CD4-positive, alpha-beta T cell treated with Interleukin-15 for 4 hours (primary cell): ENCODE measurements around the gene SEC24D.
"Not testable (repeated sequence)": the region's sequence is repeated elsewhere in the genome, so short reads cannot be mapped to it uniquely, and the experiment has no call there.

Experiments
- DNase-seq: peaks from one replicate; pipeline ENCODE4 v3.0.0-alpha.2; 2020; ENCODE audit warnings: low spot score

SEC24D gene

DNA sequence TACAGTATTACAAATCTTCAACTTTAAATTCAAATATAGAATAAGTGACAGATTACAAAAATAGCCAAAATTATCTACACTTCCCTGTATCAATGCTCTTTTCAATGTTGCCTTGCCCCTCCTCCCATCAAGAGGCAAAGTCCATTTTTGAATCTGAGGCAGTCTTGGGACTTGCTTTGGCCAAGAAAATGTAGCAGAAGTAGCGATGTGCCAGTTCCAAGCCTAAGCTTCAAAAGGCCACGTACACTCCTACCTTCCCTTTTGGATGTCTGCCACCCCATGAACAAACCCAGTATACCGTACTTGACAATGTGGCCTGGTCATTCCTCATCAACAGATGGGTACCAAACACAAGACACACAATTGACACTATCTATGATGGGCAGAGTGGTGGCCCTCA lies 24.1 kb downstream of the SEC24D start:
- DNase-seq = no peak

DNA sequence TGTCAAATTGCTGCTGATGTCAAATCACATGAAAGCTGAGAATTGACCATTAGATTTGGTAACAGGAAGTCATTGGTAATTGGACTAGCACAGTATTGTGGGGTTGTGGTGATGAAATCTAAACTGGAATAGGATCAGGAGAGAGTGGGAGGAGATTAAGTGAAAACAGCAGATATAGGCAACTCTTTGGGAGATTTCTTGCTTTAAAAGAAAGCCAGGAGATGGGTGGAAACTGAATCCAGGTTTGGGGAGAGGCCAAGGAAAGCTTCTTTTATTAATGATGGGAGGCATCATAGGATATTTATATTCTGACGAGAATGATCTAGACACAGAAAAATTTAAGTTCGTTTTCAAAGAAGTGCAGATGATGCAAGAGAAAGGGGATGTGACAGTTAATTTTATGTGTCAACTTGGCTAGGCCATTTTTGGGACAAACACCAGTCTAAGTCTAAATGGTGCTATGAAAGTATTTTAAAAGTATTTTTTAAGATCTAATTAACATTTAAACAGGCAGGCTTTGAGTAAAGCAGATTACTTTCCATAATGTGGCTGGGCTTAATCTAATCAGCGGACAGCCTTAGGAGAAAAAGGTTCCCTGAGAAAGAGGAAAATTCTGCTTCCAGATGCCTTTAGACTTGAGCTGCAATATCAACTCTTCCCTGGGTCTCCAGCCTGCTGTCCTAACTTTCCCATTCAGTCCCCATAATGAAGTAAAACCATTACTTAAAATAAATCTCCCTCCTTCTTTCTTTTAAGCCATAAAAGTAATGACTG lies 24.7 kb downstream of the SEC24D start:
- DNase-seq = no peak

DNA sequence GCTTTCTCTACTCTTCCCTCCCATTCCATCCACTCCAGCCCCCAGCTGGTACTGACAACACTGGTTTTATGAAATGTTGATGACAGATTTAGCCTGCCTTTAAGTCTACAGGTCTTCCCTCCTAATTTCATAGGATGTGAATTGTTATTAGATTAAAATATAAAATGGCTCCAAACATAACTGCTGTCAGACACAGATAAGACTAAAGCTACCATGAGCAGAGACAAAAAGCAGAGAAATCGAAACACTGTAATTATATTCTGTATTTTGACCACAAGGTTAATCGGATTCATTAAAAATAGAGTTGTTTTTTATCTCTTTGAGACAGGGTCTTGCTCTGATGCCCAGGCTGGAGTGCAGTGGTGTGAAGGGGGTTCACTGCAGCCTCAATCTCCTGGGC lies 28.3 kb downstream of the SEC24D start:
- no peak for DNase-seq

DNA sequence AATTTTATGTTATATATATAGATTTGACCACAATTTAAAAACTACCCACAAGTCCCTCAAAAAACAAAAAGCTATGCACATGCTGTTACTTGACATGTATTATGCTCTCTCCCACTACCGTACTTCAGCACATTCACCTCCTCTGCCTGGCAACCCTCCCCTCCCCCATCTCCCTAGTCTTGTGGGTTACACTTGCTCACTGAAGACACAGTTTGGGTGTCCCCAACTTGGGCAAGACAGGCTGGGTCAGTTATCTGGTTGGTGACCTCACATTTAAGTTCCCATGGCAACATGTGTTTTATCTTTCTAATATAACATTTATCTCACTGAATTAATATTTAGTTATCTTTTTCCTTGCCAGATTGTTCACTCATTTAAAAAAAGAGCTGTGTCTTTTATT lies 32.7 kb downstream of the SEC24D start:
- no peak for DNase-seq

DNA sequence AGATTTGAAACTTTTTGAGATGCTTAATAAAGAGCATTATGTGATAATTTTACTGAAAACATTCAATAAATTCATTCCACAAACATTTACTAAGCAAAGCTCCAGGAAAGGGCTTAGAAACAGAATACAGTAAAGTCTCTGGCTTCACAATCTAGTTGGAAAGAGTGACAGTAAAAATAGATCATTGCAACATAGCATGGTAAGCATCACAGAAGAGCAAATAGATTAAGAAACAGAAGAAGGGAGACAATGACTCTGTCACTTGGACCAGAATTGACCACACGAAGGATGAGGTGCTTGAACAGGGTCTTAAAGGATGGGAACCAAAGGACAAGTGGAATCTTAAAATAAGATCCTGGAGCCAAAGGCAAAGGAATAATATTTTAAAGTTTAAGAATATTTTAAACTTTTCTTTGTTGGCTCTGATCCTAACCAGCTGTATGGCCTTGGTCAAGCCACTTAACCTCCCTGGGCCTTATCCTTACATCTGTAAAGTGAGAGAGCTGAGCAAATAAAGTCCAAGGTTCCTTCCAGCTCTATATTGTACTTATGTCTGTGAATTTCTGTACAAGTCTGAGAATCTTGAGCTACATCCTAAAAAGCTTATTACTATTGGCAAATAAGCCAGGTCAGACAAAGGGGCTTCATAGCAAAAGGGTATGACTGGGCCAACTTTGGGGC lies 33.9 kb downstream of the SEC24D start:
- no peak for DNase-seq

DNA sequence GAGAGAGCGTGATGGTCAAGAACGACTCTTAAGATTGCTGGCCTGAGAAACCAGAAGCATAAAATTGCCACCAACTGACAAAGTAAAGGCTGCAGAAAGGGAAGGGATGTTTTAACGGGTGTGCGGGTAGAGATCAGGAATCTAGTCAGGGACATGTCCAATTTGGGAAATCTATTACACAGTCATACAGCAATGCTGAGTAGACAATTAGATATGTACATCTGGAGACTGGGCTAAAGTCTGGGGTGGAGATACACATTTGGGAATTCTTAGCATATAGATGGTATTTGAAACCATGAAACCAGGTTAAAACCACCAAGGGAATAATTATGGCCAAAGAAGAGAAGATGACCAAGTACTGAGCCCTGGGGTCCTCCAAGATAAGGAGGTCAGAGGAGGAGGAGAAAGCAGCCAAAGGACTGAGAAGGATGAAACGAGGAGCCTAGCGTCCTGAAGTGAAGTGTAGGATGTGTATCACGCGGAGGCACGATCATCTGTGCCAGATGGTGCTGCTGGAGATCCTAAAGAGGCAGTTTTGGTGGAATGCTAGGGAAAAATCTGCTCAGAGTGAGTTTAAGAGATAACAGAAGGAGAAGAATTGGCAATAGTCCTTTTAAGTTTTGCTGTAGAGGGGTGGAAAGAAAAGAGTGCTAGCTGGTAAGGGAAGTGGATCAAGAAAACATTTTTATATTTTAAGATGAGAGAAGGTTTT lies 36.5 kb downstream of the SEC24D start:
- DNase-seq = no peak

DNA sequence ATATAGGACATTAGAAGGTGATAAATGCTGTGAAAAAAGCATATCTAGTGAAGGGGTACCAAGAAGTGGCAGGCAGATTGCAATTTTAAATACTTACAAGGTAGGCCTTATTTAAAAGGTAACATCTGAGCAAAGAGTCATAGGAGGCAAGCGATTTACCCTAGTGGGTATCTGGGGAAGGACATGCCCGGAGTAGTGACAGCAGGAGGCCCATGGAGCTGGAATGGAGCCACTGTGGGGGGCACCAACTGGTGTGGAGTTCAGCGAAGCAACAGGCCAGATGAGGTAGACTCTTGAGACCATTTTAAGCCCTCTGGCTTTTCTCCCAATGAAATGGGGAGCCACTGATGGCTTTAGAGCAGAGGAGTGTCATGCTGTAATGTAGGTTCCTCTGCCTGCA lies 37.3 kb downstream of the SEC24D start:
- DNase-seq = no peak

DNA sequence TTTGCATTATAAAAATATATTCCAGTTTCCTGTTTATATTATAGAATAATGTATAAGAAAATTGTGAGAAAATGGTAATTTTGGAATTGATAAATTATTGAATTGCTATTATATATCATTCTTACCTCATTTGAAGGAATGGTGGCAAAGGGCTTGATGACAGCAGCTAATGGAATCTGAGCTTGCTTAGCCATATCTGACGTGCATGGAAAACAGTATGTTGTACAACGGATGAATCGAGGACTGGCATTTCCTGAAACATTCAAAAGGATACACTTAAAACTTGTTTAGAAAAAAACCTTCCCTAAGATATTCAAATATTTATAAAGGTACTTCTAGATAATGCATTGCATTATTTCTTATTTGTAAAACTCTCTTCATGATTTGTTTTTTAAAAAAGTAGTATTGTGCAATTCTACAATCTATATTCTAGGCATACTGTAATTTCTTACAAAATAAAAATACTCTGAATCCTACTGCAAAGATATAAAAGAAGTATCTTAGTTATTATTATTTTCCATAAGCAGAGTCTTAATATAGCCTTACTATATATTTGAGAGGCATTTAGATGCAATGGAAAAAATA lies 38.3 kb downstream of the SEC24D start:
- DNase-seq = no peak

DNA sequence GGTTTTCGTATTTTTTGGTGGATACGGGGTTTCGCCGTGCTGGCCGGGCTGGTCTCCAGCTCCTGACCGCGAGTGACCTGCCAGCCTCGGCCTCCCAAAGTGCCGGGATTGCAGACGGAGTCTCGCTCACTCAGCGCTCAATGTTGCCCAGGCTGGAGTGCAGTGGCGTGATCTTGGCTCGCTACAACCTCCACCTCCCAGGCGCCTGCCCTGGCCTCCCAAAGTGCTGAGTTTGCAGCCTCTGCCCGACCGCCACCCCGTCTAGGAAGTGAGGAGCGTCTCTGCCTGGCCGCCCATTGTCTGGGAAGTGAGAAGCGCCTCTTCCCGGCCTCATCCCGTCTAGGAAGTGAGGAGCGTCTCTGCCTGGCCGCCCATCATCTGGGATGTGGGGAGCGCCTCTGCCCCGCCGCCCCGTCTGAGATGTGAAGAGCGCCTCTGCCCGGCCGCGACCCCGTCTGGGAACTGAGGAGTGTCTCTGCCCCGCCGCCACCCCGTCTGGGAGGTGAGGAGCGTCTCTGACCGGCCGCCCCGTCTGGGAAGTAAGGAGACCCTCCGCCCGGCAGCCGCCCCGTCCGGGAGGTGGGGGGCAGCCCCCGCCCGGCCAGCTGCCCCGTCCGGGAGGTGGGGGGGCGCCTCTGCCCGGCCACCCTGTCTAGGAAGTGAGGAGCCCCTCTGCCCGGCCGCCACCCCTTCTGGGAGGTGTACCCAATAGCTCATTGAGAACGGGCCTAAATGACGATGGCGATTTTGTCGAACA lies 44.1 kb downstream of the SEC24D start:
- DNase-seq = not testable (repeated sequence)

DNA sequence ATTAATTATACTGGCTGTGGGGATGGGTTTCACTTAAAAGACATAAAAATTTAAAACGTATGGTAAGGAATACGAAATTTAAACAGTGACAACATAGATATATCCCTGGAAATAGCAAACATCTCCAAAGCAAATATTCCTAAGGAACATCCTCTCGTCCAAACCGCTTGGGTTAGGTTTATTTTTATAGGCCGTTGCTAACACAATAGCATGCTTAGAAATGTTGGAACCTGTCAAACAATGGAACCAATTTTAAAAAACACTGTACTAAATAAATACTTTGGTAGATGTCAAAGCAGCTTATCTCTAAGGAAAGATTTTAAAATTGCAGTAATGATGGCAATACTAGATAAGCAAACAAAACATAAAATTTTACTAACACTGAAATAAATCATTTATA lies 45.4 kb downstream of the SEC24D start:
- no peak for DNase-seq

DNA sequence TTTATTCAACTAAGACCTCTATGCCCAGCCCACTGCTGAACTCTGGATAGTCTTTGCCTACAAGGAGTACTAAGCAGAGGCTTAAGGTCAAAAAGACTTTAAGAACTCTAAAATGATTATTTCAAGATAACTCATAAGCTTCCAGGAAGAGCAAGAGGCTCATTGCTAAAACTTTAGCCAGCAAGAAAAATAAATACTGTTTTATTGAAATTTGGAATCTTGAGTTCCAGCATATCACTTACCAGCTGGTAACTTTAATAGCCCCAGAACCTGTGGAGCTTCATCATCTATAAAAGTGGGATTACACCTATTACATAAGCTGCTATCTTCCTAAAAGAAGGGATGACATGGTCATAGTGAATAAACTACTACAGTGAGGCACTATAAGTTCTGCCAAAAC lies 47.0 kb downstream of the SEC24D start:
- DNase-seq = no peak

DNA sequence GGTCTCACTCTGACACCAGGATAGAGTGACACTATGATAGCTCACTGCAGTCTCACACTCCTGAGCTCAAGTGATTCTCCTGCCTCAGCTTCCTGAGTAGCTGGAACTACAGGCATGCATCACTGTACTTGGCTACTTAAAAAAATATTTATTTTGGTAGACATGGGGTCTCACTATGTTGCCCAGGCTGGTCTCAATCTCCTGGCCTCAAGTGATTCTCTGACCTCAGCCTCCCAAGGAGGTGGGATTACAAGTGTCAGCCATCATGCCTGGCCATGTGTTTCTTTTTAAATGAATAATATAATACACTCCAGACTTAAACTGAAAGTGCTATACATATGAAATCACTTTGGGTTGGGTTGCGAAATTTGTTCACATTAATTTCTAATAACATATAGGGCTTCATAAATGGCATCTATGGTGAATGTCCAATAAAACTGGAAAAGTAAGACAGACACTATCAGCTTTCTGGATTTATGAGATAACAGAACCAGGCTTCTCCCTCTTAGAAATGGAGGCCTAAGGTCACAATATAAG lies 48.0 kb downstream of the SEC24D start:
- no peak for DNase-seq

DNA sequence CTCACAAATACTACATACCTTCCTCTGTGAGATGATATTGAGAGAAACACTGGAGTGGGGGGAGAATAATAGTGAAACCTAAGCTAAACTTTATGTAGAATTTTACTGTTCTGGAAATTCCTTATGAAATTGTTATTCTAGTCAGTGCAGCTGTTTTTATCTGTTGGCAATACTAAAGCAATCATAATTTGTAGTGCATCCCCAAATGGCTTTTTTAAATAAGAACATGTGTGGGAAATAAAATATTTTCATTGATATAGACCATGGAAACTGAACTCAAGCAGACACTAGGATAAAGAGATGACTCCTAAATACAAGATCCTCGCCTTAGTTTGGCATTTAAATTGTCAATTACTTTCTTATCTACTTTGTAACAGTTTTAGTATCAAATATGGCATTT lies 51.1 kb downstream of the SEC24D start:
- no peak for DNase-seq

DNA sequence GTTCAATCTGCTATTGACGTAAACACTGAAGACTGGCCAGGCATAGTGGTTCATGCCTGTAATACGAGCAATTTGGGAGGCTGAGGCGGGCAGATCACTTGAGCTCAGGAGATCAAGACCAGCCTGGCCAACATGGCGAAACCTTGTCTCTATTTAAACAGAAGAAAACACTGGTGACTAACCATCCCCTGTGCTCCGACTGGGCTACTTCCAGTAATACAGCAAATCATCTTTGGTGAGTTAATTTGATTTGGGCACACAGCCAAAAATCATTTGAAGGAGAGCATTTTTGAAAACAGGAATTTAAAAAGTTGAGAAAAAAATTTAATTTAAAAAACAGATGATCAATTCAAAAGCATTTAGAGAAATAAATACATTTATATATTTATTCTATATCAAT lies 52.0 kb downstream of the SEC24D start:
- no peak for DNase-seq

DNA sequence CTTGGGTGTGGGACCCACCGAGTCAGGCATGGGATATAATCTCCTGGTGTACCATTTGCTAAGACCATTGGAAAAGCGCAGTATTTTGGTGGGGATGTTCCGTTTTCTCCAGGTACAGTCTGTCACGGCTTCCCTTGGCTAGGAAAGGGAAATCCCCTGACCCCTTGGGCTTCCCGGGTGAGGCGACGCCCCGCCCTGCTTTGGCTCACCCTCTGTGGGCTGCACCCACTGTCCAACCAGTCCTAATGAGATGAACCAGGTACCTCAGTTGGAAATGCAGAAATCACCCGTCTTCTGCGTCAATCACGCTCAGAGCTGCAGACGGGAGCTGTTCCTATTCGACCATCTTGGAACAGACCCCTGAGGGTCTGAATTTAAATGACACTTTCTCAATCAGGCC lies 53.0 kb downstream of the SEC24D start:
- not testable (repeated sequence) for DNase-seq

DNA sequence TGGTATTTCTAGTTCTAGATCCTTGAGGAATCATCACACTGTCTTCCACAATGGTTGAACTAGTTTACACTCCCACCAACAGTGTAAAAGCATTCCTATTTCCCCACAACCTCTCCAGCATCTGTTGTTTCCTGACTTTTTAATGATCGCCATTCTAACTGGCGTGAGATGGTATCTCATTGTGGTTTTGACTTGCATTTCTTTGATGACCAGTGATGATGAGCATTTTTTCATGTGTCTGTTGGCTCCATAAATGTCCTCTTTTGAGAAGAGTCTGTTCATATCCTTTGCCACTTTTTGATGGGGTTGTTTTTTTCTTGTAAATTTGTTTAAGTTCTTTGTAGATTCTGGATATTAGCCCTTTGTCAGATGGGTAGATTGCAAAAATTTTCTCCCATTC lies 58.3 kb downstream of the SEC24D start:
- DNase-seq = not testable (repeated sequence)

DNA sequence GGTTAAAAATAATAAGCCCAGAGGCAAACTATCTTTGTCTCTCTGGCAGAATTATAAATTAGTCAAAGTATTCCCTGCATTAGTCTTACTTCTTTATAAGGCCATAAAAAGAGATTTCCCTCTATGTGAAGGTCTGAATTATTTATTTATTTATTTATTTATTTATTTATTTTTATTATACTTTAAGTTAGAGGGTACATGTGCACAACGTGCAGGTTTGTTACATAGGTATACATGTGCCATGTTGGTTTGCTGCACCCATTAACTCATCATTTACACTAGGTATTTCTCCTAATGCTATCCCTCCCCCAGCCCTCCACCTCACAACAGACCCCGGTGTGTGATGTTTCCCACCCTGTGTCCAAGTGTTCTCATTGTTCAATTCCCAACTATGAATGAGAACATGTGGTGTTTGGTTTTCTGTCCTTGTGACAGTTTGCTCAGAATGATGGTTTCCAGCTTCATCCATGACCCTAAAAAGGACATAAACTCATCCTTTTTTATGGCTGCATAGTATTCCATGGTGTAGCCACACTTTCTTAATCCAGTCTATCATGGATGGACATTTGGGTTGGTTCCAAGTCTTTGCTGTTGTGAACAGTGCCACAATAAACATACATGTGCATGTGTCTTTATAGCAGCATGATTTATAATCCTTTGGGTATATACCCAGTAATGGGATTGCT lies 58.8 kb downstream of the SEC24D start:
- not testable (repeated sequence) for DNase-seq

DNA sequence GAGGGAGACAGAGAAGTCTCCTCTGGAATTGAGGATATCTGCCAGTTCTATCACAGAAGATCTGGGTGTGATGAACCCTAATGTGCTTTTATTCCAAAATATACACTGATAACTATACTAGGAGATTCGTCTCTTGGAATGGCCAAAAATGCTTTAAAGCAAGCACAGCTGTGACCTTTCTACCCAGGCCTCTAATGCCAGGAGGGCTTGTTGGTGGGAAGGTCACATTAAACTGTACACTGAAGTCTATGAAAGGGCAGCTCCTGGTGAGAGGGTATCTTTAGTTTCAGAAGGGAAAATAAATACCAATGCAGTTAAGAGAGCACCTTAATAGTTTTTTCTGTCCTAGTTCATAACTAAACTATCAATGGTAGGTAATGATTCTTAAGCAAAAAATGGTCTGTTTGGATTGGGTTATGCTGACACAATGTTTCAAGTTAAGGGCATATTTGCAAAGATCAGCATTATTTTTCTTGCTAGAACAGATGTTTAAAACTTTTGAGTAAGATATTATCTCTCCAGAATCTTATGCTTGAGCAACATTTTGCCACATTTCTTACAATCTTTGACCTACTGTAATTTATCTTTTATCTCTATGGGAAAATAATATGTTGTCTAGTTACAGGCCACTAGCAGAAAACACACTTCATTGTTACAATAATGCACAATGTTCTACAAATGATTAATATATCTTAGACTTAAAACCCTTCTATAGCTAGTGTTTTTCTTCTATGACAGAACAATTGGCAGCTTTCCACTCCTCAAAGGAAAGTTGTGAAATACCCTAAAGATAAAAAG lies 59.6 kb downstream of the SEC24D start:
- DNase-seq = no peak

DNA sequence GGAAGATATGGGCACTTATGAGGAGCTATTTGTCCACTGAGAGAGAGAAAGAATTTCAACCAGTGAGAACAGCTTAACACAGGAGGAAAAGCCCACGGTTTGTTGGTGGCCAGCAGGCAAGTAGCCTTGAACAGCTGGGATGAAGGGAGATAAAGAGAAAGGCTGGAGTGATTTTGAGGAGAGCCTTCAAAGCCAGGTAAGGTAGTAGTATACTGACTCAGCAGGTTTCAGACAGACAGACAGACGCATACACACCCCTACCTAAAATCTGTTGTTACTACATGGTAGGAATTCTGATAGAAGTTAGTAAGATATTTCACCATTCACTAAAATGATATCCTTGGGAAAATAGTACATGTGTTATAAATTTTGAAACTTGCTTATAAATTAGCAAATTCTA lies 60.5 kb downstream of the SEC24D start:
- no peak for DNase-seq

DNA sequence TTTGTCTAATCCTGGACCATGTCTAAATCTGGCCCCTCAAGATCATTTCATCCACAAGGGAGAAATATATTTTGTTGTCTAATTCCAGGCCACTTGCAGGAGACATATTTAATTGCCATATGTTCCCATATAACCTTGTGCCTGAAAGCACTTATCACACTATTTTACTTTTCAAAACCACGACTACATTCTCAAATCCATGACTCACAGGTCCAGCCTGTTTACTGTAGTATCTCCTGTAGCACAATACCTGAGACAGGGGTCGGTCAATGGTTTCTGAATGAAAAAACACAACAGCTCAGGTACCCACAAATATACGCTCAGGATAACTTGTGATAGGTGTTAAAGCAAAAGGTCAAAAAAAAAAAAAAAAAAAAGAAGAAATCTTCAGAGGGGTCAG lies 60.9 kb downstream of the SEC24D start:
- no peak for DNase-seq
